Breast epithelium (tissue), 3 donors: ENCODE measurements around the gene ACAA2.

ENCODE experiments used
- CTCF ChIP-seq, 3 donors: fragments of 450-650 bp; IDR thresholded peaks; one replicate each; pipeline ENCODE4 v1.5.1; 2016 to 2017; ENCODE audit warnings: antibody characterized with exemption in 3 of 3, mild to moderate bottlenecking in 3 of 3, moderate library complexity in 3 of 3
- POLR2AphosphoS5 ChIP-seq, 3 donors: sonication (generic); formaldehyde crosslinking; IDR thresholded peaks; one replicate each; pipeline ENCODE4 v1.6.1; 2017; ENCODE audit warnings: antibody characterized with exemption in 3 of 3

GRCh38 chr18:49850636-49851035, 37.3 kb upstream of the ACAA2 start:
- TF ChIP-seq CTCF (IDR thresholded peaks at IDR 0.05) (no peak), POLR2AphosphoS5 (IDR thresholded peaks at IDR 0.05) (no peak)
